H9 (cell line): ENCODE measurements around the gene IFT80. TPM values are rescaled to one million over a fixed set of nuclear protein-coding genes. Genes with fewer than 3 reads are reported as not detected.
"Not testable (repeated sequence)": the region's sequence is repeated elsewhere in the genome, so short reads cannot be mapped to it uniquely, and the experiment has no call there.

Experiments used
- DNase-seq: peaks from one replicate; pipeline ENCODE4 v3.0.0-alpha.2; 2017
- H2AFZ ChIP-seq: one replicate; pipeline ENCODE4 v1.6.1; 2013; ENCODE audit warnings: mild to moderate bottlenecking, low read length, control low read depth, moderate library complexity
- H2AK5ac ChIP-seq: 2 replicates; pipeline ENCODE4 v1.6.1; 2013; ENCODE audit warnings: low read length, control low read depth, mixed read lengths; ENCODE audit not compliant: insufficient read length
- H2BK120ac ChIP-seq: one replicate; pipeline ENCODE4 v1.6.1; 2013; ENCODE audit warnings: low read depth, mild to moderate bottlenecking, low read length, control low read depth, inconsistent platforms; ENCODE audit not compliant: poor library complexity, severe bottlenecking
- H2BK12ac ChIP-seq: 2 replicates; pipeline ENCODE4 v1.6.1; 2013; ENCODE audit warnings: low read length, control low read depth, mixed read lengths, low read depth; ENCODE audit not compliant: insufficient read length
- H2BK15ac ChIP-seq: 2 replicates; pipeline ENCODE4 v1.6.1; 2013; ENCODE audit warnings: low read depth, low read length, control low read depth
- H2BK20ac ChIP-seq: one replicate; pipeline ENCODE4 v1.6.1; 2013; ENCODE audit warnings: low read depth, mild to moderate bottlenecking, low read length, control low read depth, inconsistent platforms; ENCODE audit not compliant: poor library complexity, severe bottlenecking
- H2BK5ac ChIP-seq: 2 replicates; pipeline ENCODE4 v1.6.1; 2013; ENCODE audit warnings: low read length, control low read depth, mixed read lengths; ENCODE audit not compliant: insufficient read length
- H3K14ac ChIP-seq: 2 replicates; pipeline ENCODE4 v1.6.1; 2013; ENCODE audit warnings: low read length, control low read depth; ENCODE audit not compliant: insufficient read depth
- H3K18ac ChIP-seq: 2 replicates; pipeline ENCODE4 v1.6.1; 2013; ENCODE audit warnings: low read depth, mild to moderate bottlenecking, mixed read lengths, low read length, control low read depth; ENCODE audit not compliant: insufficient read length
- H3K23ac ChIP-seq: 2 replicates; pipeline ENCODE4 v1.6.1; 2013; ENCODE audit warnings: low read length, control low read depth, mixed read lengths, low read depth; ENCODE audit not compliant: insufficient read length
- H3K23me2 ChIP-seq: 2 replicates; pipeline ENCODE4 v1.6.1; 2013; ENCODE audit warnings: low read depth, mild to moderate bottlenecking, mixed read lengths, low read length, control low read depth; ENCODE audit not compliant: insufficient read length, poor library complexity, severe bottlenecking
- H3K27ac ChIP-seq: 2 replicates; pipeline ENCODE4 v1.5.1; 2013; ENCODE audit warnings: low read length, control low read depth, mixed read lengths, low read depth; ENCODE audit not compliant: insufficient read length
- H3K27me3 ChIP-seq: 2 replicates; pipeline ENCODE4 v1.6.1; 2013; ENCODE audit warnings: low read length, control low read depth, inconsistent platforms; ENCODE audit not compliant: insufficient read depth
- H3K4ac ChIP-seq: 2 replicates; pipeline ENCODE4 v1.6.1; 2013; ENCODE audit warnings: low read depth, mild to moderate bottlenecking, control low read depth, inconsistent platforms, low read length, moderate library complexity
- H3K4me1 ChIP-seq: 2 replicates; pipeline ENCODE4 v1.6.1; 2013; ENCODE audit warnings: low read length, control low read depth, inconsistent platforms; ENCODE audit not compliant: insufficient read depth
- H3K4me2 ChIP-seq: 2 replicates; pipeline ENCODE4 v1.6.1; 2013; ENCODE audit warnings: low read length, control low read depth, mixed read lengths; ENCODE audit not compliant: insufficient read length, insufficient read depth
- H3K56ac ChIP-seq: 2 replicates; pipeline ENCODE4 v1.6.1; 2013; ENCODE audit warnings: low read depth, mild to moderate bottlenecking, mixed read lengths, low read length, control low read depth; ENCODE audit not compliant: insufficient read length
- H3K79me1 ChIP-seq: 2 replicates; pipeline ENCODE4 v1.6.1; 2013; ENCODE audit warnings: low read depth, mild to moderate bottlenecking, moderate library complexity, low read length, control low read depth, inconsistent platforms; ENCODE audit not compliant: insufficient read depth, poor library complexity, severe bottlenecking
- H3K79me2 ChIP-seq: 2 replicates; pipeline ENCODE4 v1.6.1; 2013; ENCODE audit warnings: low read length, control low read depth, inconsistent platforms; ENCODE audit not compliant: insufficient read depth
- H3K9ac ChIP-seq: 2 replicates; pipeline ENCODE4 v1.6.1; 2013; ENCODE audit warnings: low read length, control low read depth, mixed read lengths; ENCODE audit not compliant: insufficient read length; ENCODE audit errors: extremely low read depth
- H3K9me3 ChIP-seq: one replicate; pipeline ENCODE4 v1.6.1; 2013; ENCODE audit warnings: low read depth, low read length, inconsistent platforms; ENCODE audit not compliant: control insufficient read depth
- H3T11ph ChIP-seq: one replicate; pipeline ENCODE4 v1.6.1; 2013; ENCODE audit warnings: mild to moderate bottlenecking, low read length, control low read depth, inconsistent platforms
- H4K20me1 ChIP-seq: one replicate; pipeline ENCODE4 v1.6.1; 2013; ENCODE audit not compliant: control insufficient read depth, insufficient read length, insufficient read depth
- H4K5ac ChIP-seq: 2 replicates; pipeline ENCODE4 v1.6.1; 2013; ENCODE audit warnings: low read depth, mild to moderate bottlenecking, mixed read lengths, low read length, control low read depth; ENCODE audit not compliant: insufficient read length
- H4K8ac ChIP-seq: replicated peaks from 2 replicates; pipeline ENCODE4 v1.6.1; 2013; ENCODE audit warnings: low read length, control low read depth, mixed read lengths, low read depth; ENCODE audit not compliant: insufficient read length
- H4K91ac ChIP-seq: 2 replicates; pipeline ENCODE4 v1.6.1; 2013; ENCODE audit warnings: low read depth, mild to moderate bottlenecking, moderate library complexity, mixed read lengths, low read length, control low read depth; ENCODE audit not compliant: insufficient read length
- H3K27ac Mint-ChIP-seq, 3 experiments: 2 replicates in 2 of 3; 3 replicates in 1 of 3; pipeline ENCODE4 v1.8.0; 2020 to 2021; ENCODE audit warnings: mixed read lengths in 3 of 3, mild to moderate bottlenecking in 1 of 3, moderate library complexity in 1 of 3
- H3K27me3 Mint-ChIP-seq: 2 replicates; pipeline ENCODE4 v1.8.0; 2021; ENCODE audit warnings: low read depth, mild to moderate bottlenecking, moderate library complexity, mixed read lengths
- H3K36me3 Mint-ChIP-seq, 3 experiments: 2 replicates in 2 of 3; 3 replicates in 1 of 3; pipeline ENCODE4 v1.8.0; 2020 to 2021; ENCODE audit warnings: low read depth in 3 of 3, mixed read lengths in 3 of 3; ENCODE audit not compliant: insufficient read depth in 1 of 3
- H3K4me1 Mint-ChIP-seq, 2 experiments: 2 replicates each; pipeline ENCODE4 v1.8.0; 2020; ENCODE audit warnings: mixed read lengths in 2 of 2
- H3K4me3 Mint-ChIP-seq, 2 experiments: 2 replicates in 1 of 2; 3 replicates in 1 of 2; pipeline ENCODE4 v1.8.0; 2020 to 2021; ENCODE audit warnings: mild to moderate bottlenecking in 2 of 2, mixed read lengths in 2 of 2, moderate library complexity in 1 of 2
- H3K9me3 Mint-ChIP-seq, 2 experiments: 2 replicates in 1 of 2; 3 replicates in 1 of 2; pipeline ENCODE4 v1.8.0; 2020; ENCODE audit warnings: mild to moderate bottlenecking in 2 of 2, mixed read lengths in 2 of 2, moderate library complexity in 1 of 2
- CTCF ChIP-seq: fragments of 200-600 bp; sonication (generic); conservative IDR thresholded peaks from 3 replicates; pipeline ENCODE4 v1.8.0; 2021; ENCODE audit warnings: antibody characterized with exemption, mild to moderate bottlenecking
- WGBS: extraction: QIAGEN DNeasy Blood & Tissue Kit; methylation state at CpG from one replicate; pipeline ENCODE4 v1.1.7; 2013; ENCODE audit warnings: missing lambda C conversion rate, low lambda C conversion rate, mixed read lengths; ENCODE audit not compliant: insufficient read length; ENCODE audit errors: extremely low coverage; 5-methylcytosine and 5-hydroxymethylcytosine counted together
- total RNA-seq: library from RNA; stranded (reverse); gene quantifications from 2 replicates; pipeline ENCODE4 v1.2.1, GENCODE V29; 2021

Gene IFT80
- total RNA-seq, 1 experiment from 2014 or later = 29.0 TPM

GRCh38 chr3:160330109-160330508, 68.9 kb downstream of the IFT80 start:
- Mint-ChIP-seq H3K4me1 (0 out of 4 replicates have a peak, but pooled peaks cover 2 to 3% of the 10 kb centered on the region in 2 experiments), H3K27me3 (no peaks in the 10 kb centered on the region), H3K4me3 (no peak overlapping the region), H3K36me3 (no peaks in the 10 kb centered on the region), H3K9me3 (no peaks in the 10 kb centered on the region), H3K27ac (no peak overlapping the region)
- H2AFZ ChIP-seq = no peak overlapping the region
- H2AK5ac ChIP-seq = no peak overlapping the region
- no peaks in the 10 kb centered on the region for H3K23me2 ChIP-seq
- no peak for TF ChIP-seq CTCF
- no peaks in the 10 kb centered on the region for H3K79me2 ChIP-seq
- H3K79me1 ChIP-seq = no peaks in the 10 kb centered on the region
- H3T11ph ChIP-seq = no peak overlapping the region
- no peak overlapping the region for H3K23ac ChIP-seq
- no peak overlapping the region for H4K91ac ChIP-seq
- no peak overlapping the region for H3K4ac ChIP-seq
- no peak overlapping the region for H2BK15ac ChIP-seq
- no peak overlapping the region for H3K9ac ChIP-seq
- H3K56ac ChIP-seq = no peak overlapping the region
- no peaks in the 10 kb centered on the region for H3K9me3 ChIP-seq
- H2BK120ac ChIP-seq = no peak overlapping the region
- no peak overlapping the region for H2BK20ac ChIP-seq
- H3K14ac ChIP-seq = no peak overlapping the region
- no peaks in the 10 kb centered on the region for H3K27me3 ChIP-seq
- H4K20me1 ChIP-seq = no peaks in the 10 kb centered on the region
- no peak overlapping the region for H3K27ac ChIP-seq
- no peak overlapping the region for H3K18ac ChIP-seq
- H4K5ac ChIP-seq = no peak overlapping the region
- H2BK5ac ChIP-seq = no peak overlapping the region
- H3K4me1 ChIP-seq = no peaks in the 10 kb centered on the region
- H2BK12ac ChIP-seq = no peak overlapping the region
- WGBS = no CpG with 5 or more reads among the region's 1 CpG
- H4K8ac ChIP-seq = no peak overlapping the region
- no peak for DNase-seq
- no peak overlapping the region for H3K4me2 ChIP-seq

GRCh38 chr3:160326286-160326685, 72.7 kb downstream of the IFT80 start:
- not testable (repeated sequence) for H3K9me3 ChIP-seq, H3K79me1 ChIP-seq, H3K27me3 ChIP-seq, H2BK120ac ChIP-seq, H2BK15ac ChIP-seq, H4K8ac ChIP-seq, H3K9ac ChIP-seq, H3K9me3 Mint-ChIP-seq, H3K4me1 Mint-ChIP-seq, H3K23me2 ChIP-seq, H3K18ac ChIP-seq, H3K4me2 ChIP-seq, H3K27me3 Mint-ChIP-seq, H2AK5ac ChIP-seq, H3K4me3 Mint-ChIP-seq, H3T11ph ChIP-seq, H3K27ac ChIP-seq, H4K5ac ChIP-seq, H3K36me3 Mint-ChIP-seq, H4K20me1 ChIP-seq, H2AFZ ChIP-seq, H3K4ac ChIP-seq, H3K14ac ChIP-seq, H2BK5ac ChIP-seq, H3K56ac ChIP-seq, H3K23ac ChIP-seq, H3K4me1 ChIP-seq, H3K79me2 ChIP-seq, H4K91ac ChIP-seq, H3K27ac Mint-ChIP-seq, H2BK12ac ChIP-seq, DNase-seq, H2BK20ac ChIP-seq
- no CpG with 5 or more reads among the region's 2 CpGs for WGBS
